Mesothelial cell of epicardium (in vitro differentiated cells): ENCODE results near the gene FEM1C. TPM values are rescaled to one million over a fixed set of nuclear protein-coding genes. Genes with fewer than 3 reads are reported as not detected.

Experiments
- DNase-seq, 2 experiments: peaks; one replicate each; pipeline ENCODE4 v3.0.0; 2021; ENCODE audit warnings: low spot score in 2 of 2; ENCODE audit not compliant: unreplicated experiment in 2 of 2
- H3K27ac Mint-ChIP-seq: 2 replicates; pipeline ENCODE4 v1.8.0; 2021; ENCODE audit warnings: mixed read lengths
- H3K27me3 Mint-ChIP-seq: 2 replicates; pipeline ENCODE4 v1.8.0; 2021; ENCODE audit warnings: low read depth, mixed read lengths
- H3K36me3 Mint-ChIP-seq: 2 replicates; pipeline ENCODE4 v1.8.0; 2021; ENCODE audit warnings: mixed read lengths
- H3K4me1 Mint-ChIP-seq: 2 replicates; pipeline ENCODE4 v1.8.0; 2021; ENCODE audit warnings: mixed read lengths
- H3K4me3 Mint-ChIP-seq: 2 replicates; pipeline ENCODE4 v1.8.0; 2021; ENCODE audit warnings: mild to moderate bottlenecking, moderate library complexity, mixed read lengths
- H3K9me3 Mint-ChIP-seq: 2 replicates; pipeline ENCODE4 v1.8.0; 2021; ENCODE audit warnings: mixed read lengths
- total RNA-seq: library from RNA; stranded (reverse); gene quantifications from 3 replicates; pipeline ENCODE4 v1.2.1, GENCODE V29; 2021
- TF ChIP-seq, protein P1 (sequence below): fragments of 200-600 bp; sonication (generic); IDR thresholded peaks from one replicate; pipeline ENCODE4 v1.5.0; 2021; ENCODE audit warnings: antibody characterized with exemption; ENCODE audit not compliant: unreplicated experiment

Gene FEM1C
- total RNA-seq, 1 donor from 2014 or later = 15.5 TPM

DNA sequence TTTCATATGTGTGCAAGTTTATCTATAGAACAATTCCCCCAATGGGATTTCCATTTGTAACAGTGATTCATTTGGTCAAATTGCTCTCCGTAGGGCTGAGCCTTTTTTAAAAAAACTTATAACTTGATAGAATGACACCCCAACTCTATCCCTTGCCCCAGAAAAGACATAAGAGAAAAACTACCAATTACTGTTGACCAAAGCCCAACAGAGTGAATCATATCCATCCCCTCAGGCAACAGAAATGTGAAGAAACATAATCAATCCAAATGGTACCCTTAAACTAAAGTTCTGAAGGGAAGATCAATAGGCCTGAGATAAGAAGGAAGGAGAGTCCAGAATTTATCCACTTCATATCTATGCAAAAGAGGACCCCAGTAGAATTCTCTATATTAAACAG lies 39.9 kb upstream of the FEM1C start:
- Mint-ChIP-seq H3K27me3 (no peaks in the 10 kb centered on the region), H3K9me3 (no peaks in the 10 kb centered on the region), H3K36me3 (no peaks in the 10 kb centered on the region), H3K4me1 (no peaks in the 10 kb centered on the region), H3K27ac (no peak overlapping the region), H3K4me3 (no peak overlapping the region)
- DNase-seq = no peak
- TF ChIP-seq, protein P1, sequence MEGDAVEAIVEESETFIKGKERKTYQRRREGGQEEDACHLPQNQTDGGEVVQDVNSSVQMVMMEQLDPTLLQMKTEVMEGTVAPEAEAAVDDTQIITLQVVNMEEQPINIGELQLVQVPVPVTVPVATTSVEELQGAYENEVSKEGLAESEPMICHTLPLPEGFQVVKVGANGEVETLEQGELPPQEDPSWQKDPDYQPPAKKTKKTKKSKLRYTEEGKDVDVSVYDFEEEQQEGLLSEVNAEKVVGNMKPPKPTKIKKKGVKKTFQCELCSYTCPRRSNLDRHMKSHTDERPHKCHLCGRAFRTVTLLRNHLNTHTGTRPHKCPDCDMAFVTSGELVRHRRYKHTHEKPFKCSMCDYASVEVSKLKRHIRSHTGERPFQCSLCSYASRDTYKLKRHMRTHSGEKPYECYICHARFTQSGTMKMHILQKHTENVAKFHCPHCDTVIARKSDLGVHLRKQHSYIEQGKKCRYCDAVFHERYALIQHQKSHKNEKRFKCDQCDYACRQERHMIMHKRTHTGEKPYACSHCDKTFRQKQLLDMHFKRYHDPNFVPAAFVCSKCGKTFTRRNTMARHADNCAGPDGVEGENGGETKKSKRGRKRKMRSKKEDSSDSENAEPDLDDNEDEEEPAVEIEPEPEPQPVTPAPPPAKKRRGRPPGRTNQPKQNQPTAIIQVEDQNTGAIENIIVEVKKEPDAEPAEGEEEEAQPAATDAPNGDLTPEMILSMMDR = no peak

DNA sequence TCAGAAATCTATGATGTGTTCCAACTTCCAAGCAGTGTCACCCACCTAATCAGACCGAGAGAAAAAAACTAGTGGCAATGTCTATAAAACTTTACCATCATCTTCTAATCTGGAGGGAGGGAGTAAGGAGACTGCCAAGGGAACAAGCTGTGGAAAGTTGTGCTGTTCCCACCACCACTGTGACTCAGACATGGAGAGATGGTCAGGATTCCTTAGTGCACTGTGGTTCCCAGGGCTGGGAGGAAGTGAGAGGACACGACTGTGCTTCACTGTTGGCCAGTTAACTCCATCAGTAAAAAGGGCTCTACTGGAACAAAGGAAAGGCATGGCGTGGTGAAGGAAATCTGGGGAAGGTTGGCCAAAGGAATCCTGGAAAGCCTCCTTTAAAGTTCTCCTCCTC lies 38.9 kb upstream of the FEM1C start:
- no peaks in the 10 kb centered on the region for H3K9me3 Mint-ChIP-seq
- no peak for DNase-seq
- H3K27ac Mint-ChIP-seq = no peak overlapping the region
- H3K4me1 Mint-ChIP-seq = no peaks in the 10 kb centered on the region
- H3K27me3 Mint-ChIP-seq = no peaks in the 10 kb centered on the region
- H3K36me3 Mint-ChIP-seq = no peaks in the 10 kb centered on the region
- TF ChIP-seq, protein P1 = no peak
- H3K4me3 Mint-ChIP-seq = no peak overlapping the region

DNA sequence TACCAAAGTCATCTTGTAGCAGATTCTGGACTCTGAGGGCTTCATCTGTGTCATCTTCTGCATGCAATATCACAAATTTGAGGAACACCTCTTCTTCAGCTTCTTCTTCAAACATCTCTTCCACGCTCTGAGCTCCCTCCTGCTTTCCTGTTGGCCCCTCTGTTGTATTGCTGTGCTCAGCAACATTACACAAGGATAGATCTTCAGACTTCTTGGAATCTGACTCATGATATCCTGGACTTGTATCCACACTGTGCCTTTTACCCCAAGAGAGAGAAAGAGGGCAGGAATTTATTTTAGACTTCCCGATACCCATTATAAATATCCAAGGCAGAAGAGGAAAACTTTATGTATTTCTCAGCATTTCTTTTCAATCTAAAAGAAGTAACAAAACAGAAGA lies 36.4 kb upstream of the FEM1C start:
- H3K9me3 Mint-ChIP-seq = peaks cover 9% of the 10 kb centered on the region
- H3K27me3 Mint-ChIP-seq = no peaks in the 10 kb centered on the region
- TF ChIP-seq, protein P1 = no peak
- no peak for DNase-seq
- no peak overlapping the region for H3K4me3 Mint-ChIP-seq
- H3K4me1 Mint-ChIP-seq = no peaks in the 10 kb centered on the region
- no peak overlapping the region for H3K27ac Mint-ChIP-seq
- peaks cover 3% of the 10 kb centered on the region for H3K36me3 Mint-ChIP-seq

DNA sequence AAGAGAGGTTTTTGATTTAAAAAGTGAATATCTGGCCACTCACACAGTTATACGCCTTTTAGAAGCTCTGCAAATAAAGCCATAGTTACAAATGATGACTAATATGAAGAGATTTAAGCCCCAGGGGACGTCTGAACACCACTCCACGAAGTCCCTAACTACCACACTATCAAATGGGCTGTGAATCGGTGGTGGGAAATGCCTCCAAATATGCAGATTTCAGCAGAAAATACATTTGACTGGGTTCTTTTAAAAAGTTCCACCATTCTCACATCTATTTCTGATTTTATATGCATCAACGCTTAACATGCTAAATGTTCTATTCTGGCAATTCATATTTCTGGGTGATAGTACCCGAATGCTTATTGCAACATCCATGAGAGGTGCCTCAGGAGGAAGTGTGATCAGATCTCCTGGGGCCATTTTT lies 35.2 kb upstream of the FEM1C start:
- H3K27me3 Mint-ChIP-seq = no peaks in the 10 kb centered on the region
- no peak overlapping the region for H3K27ac Mint-ChIP-seq
- TF ChIP-seq, protein P1 = no peak
- DNase-seq = no peak
- H3K9me3 Mint-ChIP-seq = peaks cover 9% of the 10 kb centered on the region
- peaks cover 3% of the 10 kb centered on the region for H3K36me3 Mint-ChIP-seq
- H3K4me1 Mint-ChIP-seq = no peaks in the 10 kb centered on the region
- H3K4me3 Mint-ChIP-seq = no peak overlapping the region

DNA sequence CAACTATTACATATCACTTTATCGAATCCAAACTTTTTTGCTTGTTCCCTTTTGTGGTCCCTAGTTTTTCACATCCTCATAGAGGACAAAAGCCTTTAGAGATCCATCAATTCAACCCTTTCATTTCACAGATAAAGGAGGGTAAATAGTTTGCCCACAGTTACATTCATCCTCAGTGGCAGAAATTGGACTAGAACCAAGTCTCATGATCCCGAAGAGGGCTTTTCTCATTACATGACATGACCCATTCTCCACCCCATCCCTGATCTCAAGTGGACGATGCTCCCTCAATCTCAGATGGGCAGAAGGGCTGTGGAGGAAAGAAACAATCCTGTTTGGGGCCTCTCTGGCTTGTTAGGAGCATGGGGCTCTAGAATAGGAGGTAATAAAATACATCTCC lies 34.6 kb upstream of the FEM1C start:
- DNase-seq = no peak
- H3K36me3 Mint-ChIP-seq = peaks cover 3% of the 10 kb centered on the region
- H3K4me1 Mint-ChIP-seq = no peaks in the 10 kb centered on the region
- H3K27ac Mint-ChIP-seq = no peak overlapping the region
- no peak overlapping the region for H3K4me3 Mint-ChIP-seq
- H3K27me3 Mint-ChIP-seq = no peaks in the 10 kb centered on the region
- H3K9me3 Mint-ChIP-seq = peaks cover 9% of the 10 kb centered on the region
- TF ChIP-seq, protein P1 = no peak

DNA sequence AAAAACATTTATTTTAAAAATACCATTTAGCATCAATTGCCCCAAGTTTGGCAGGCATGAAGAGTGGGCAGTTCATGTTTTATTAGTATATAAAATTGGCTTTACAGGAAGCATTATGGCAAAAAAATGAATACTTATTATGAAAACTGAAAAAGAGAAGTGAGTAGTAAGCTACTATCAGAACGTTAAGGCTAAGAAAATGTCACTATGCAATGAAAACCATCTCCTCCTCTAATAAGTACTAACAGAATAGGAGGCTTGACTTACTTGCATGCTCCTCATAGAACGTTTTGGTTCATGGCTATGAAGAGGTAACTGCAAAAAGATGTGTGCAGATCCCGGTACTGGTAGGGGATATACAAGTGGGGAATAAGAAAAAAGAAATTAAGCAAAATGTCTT lies 34.1 kb upstream of the FEM1C start:
- no peaks in the 10 kb centered on the region for H3K4me1 Mint-ChIP-seq
- no peak overlapping the region for H3K27ac Mint-ChIP-seq
- H3K9me3 Mint-ChIP-seq = peaks cover 9% of the 10 kb centered on the region
- H3K36me3 Mint-ChIP-seq = peaks cover 3% of the 10 kb centered on the region
- no peak overlapping the region for H3K4me3 Mint-ChIP-seq
- TF ChIP-seq, protein P1 = no peak
- DNase-seq = no peak
- H3K27me3 Mint-ChIP-seq = no peaks in the 10 kb centered on the region
